Measurements from ENCODE around the gene ARPC1A. TPM values are rescaled to one million over a fixed set of nuclear protein-coding genes. Genes with fewer than 3 reads are reported as not detected.
"Not testable (repeated sequence)": the region's sequence is repeated elsewhere in the genome, so short reads cannot be mapped to it uniquely, and the experiment has no call there.

Gene ARPC1A
- total and polyA plus RNA-seq, 2 donors (not counting 1 experiment from before 2014, with no cell fraction given), result 184 to 226 TPM

GRCh38 chr7:99415513-99416127, 89.9 kb downstream of the ARPC1A start:
- not testable (repeated sequence) for H3K79me2 ChIP-seq (ENCODE audit: control insufficient read depth, insufficient read depth, low read length); H3K9me3 ChIP-seq (ENCODE audit: control insufficient read depth, insufficient read depth, low read depth, low read length); H3K27ac ChIP-seq (ENCODE audit: insufficient read depth, low read length); H3K9ac ChIP-seq (ENCODE audit: insufficient read depth, low read length); H3K4me3 ChIP-seq (replicated peaks in 1 of 4; ENCODE audit: control extremely low read depth in 1 of 4, insufficient read depth in 1 of 4, low read depth in 3 of 4, low read length in 4 of 4); H4K20me1 ChIP-seq (ENCODE audit: control insufficient read depth, extremely low read depth, insufficient read depth, low read length); H3K4me2 ChIP-seq (ENCODE audit: extremely low read depth, insufficient read depth, low read length); H3K4me1 ChIP-seq (ENCODE audit: control insufficient read depth, extremely low read depth, insufficient read depth, low read length); H2AFZ ChIP-seq (ENCODE audit: low read length); H3K27me3 ChIP-seq (ENCODE audit: control insufficient read depth, insufficient read depth, low read length)
- peak; percentile 54 to 66 for DNase-seq (ENCODE audit: low read depth in 2 of 2)
- peak; percentile 56 to 65 for TF ChIP-seq CTCF (conservative IDR thresholded peaks at IDR 0.05 in 1 of 2, IDR thresholded peaks at IDR 0.05 in 1 of 2; ENCODE audit: low read depth in 1 of 2, low read length in 2 of 2)
- peaks cover 30% of the 10 kb centered on the region for H3K36me3 ChIP-seq (ENCODE audit: control insufficient read depth, insufficient read depth, low read length)

Other genes with a start within 250 kb of the ARPC1A start
- 13.1 and 18.7 TPM in 2 replicates for gene SMURF1, start 181.8 kb upstream of the ARPC1A start, total RNA-seq
- gene SMURF1, start 181.8 kb upstream of the ARPC1A start, polyA plus RNA-seq, result 15.9 and 17.2 TPM in 2 replicates
- gene KPNA7, start 117.8 kb upstream of the ARPC1A start, total RNA-seq, result not detected in 2 replicates
- gene KPNA7, start 117.8 kb upstream of the ARPC1A start, polyA plus RNA-seq, result not detected in 2 replicates
- not detected in 2 replicates for gene MYH16, start 53.1 kb upstream of the ARPC1A start, total RNA-seq
- gene MYH16, start 53.1 kb upstream of the ARPC1A start, polyA plus RNA-seq, result not detected in 2 replicates
- gene ARPC1B, start 48.8 kb downstream of the ARPC1A start, total RNA-seq, result 241 and 394 TPM in 2 replicates
- 245 and 408 TPM in 2 replicates for gene ARPC1B, start 48.8 kb downstream of the ARPC1A start, polyA plus RNA-seq
- 29.6 and 34.7 TPM in 2 replicates for gene PDAP1, start 82.7 kb downstream of the ARPC1A start, total RNA-seq
- 105 and 136 TPM in 2 replicates for gene PDAP1, start 82.7 kb downstream of the ARPC1A start, polyA plus RNA-seq
- 114 and 129 TPM in 2 replicates for gene BUD31, start 83.1 kb downstream of the ARPC1A start, total RNA-seq
- gene BUD31, start 83.1 kb downstream of the ARPC1A start, polyA plus RNA-seq, result 83.4 and 94.8 TPM in 2 replicates
- gene PTCD1, start 112.9 kb downstream of the ARPC1A start, total RNA-seq, result 7.2 and 8.1 TPM in 2 replicates
- gene PTCD1, start 112.9 kb downstream of the ARPC1A start, polyA plus RNA-seq, result 2.3 and 2.6 TPM in 2 replicates
- gene CPSF4, start 113.0 kb downstream of the ARPC1A start, total RNA-seq, result 38.0 and 44.9 TPM in 2 replicates
- gene CPSF4, start 113.0 kb downstream of the ARPC1A start, polyA plus RNA-seq, result 17.3 and 21.9 TPM in 2 replicates
- 269 and 296 TPM in 2 replicates for gene ATP5MF, start 140.3 kb downstream of the ARPC1A start, total RNA-seq
- 2,326 and 2,573 TPM in 2 replicates for gene ATP5MF, start 140.3 kb downstream of the ARPC1A start, polyA plus RNA-seq
- 2.3 and 4.8 TPM in 2 replicates for gene ZNF789, start 147.0 kb downstream of the ARPC1A start, total RNA-seq
- 5.5 and 8.7 TPM in 2 replicates for gene ZNF789, start 147.0 kb downstream of the ARPC1A start, polyA plus RNA-seq
- 20.1 and 22.1 TPM in 2 replicates for gene ZNF394, start 174.4 kb downstream of the ARPC1A start, total RNA-seq
- 9.1 and 9.5 TPM in 2 replicates for gene ZNF394, start 174.4 kb downstream of the ARPC1A start, polyA plus RNA-seq
- gene ZKSCAN5, start 178.8 kb downstream of the ARPC1A start, total RNA-seq, result 13.6 and 17.5 TPM in 2 replicates
- gene ZKSCAN5, start 178.8 kb downstream of the ARPC1A start, polyA plus RNA-seq, result 9.6 and 10.4 TPM in 2 replicates
- 8.2 and 9.7 TPM in 2 replicates for gene FAM200A, start 226.2 kb downstream of the ARPC1A start, total RNA-seq
- gene FAM200A, start 226.2 kb downstream of the ARPC1A start, polyA plus RNA-seq, result 8.8 and 9.0 TPM in 2 replicates
- 70.1 and 92.6 TPM in 2 replicates for gene ZNF655, start 232.7 kb downstream of the ARPC1A start, total RNA-seq
- 59.5 and 60.4 TPM in 2 replicates for gene ZNF655, start 232.7 kb downstream of the ARPC1A start, polyA plus RNA-seq

Data from fibroblast of lung (primary cell).